Articular chondrocyte of knee joint (primary cell): Measurements from ENCODE around the gene ZNF616. TPM values are rescaled to one million over a fixed set of nuclear protein-coding genes. Genes with fewer than 3 reads are reported as not detected.

ENCODE experiments used
- small RNA-seq: library from RNA; depleted of rRNA; stranded (forward); fragments of <200 nt; gene quantifications from one replicate; pipeline ENCODE3, GENCODE V24; 2012
- total RNA-seq: library from RNA; depleted of rRNA; stranded (reverse); fragments of >200 nt; gene quantifications from 2 replicates; pipeline ENCODE4 v1.2.3, GENCODE V29; 2012

ZNF616 gene
- total RNA-seq = 9.1 and 12.5 TPM in 2 replicates

GRCh38 chr19:52139252-52140031, at the start of gene ZNF616:
Gene ZNF616 (minus strand): TSS chr19:52139938. CDS start chr19:52130512, 9,426 bp downstream.

DNA sequence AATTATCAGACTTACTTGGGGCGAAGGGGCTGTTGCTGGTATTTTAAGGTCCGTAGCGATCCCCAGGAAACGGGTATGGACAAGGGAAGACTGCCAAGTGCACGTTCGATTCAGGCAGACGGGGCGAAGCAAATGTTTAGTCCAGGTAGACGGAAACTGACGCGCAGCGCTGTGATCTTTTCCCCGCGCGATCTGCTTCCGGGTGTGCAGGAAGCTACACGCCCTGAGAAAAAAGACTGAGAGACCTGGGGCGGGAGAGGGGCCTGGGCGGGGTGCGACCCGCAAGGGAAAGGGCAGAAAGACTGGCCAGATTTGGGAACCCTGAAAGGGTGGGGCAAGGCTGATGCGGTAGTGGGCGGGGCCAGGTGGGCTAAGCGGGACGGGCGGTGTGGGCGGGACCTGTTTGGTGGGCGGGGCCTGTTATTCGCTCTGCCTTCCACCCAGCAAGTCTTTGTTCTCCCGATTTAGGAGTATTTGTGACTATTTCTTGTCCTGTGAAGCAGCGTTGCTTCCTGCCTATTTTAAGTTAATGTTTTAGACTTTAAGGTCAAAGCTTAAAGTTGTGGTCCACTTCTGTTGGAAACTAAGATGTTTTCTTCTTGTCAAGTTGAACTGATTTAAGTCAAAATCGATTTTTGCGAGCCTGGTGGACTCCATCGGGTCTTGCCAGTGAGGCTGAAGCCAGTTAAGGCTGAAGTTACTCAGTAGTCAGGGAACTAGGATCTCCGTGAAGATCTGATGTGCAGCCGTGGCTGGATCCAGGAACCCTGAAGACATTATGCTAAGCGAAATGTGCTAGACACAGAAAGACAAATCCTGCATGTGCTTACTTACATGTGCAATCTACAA, 31.8 kb upstream of the ZNF616 start, which contains the start of gene ZNF836:
Gene ZNF836, minus strand, starts transcription at position 301 of the 849 bp plus-strand sequence. CDS start 3,549 bp downstream, outside the sequence.

DNA sequence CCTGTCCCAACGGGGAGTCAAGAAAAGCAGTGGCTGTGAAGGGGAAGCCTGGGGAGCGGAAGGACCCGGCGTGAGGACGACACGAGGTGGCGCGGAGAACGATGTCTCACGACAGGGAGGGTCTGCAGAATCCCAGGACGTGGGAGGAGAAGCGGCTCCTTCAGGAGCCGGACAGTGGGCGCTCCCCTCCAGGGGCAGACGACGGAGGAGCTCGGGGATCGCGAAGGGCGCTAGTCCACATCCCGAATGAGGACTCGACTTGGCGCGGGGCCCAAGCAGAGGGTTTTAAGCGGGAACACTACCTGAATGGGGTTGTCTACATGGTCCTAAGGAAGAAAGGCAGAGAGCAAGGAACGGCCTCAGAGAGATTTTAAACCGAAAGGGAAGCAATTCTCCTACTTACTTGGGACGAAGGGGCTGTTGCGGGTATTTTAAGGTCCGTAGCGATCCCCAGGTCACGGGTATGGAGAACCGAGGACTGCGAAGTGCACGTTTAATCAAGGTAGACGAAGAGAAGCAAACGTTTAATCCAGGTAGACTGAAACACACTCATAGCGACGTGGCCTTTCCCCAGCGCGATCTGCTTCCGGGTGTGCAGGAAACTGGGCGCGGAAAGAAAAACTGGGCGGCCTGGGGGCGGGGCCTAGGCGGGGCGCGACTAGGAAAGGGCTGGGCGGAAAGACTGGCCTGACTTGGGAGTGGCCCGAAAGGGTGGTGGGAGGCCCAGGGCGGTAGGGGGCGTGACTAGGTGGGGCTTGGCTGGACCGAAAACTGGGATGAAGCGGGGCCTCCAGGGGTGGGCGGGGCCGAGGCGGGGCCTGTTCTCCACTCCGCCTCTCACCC, 44.3 kb downstream of the ZNF616 start, which contains the start of gene ZNF841:
Gene ZNF841, minus strand, starts transcription at position 594 of the 843 bp plus-strand sequence. CDS start 10,964 bp downstream, outside the sequence.

Small RNA genes within 50 kb of the gene (small RNA-seq; reads per million reads assigned to genes)
- gene RPL37P23 = not detected

Other genes starting within 250 kb of the ZNF616 start
- 5.5 and 8.0 TPM in 2 replicates for gene ZNF649, start 234.9 kb downstream of the ZNF616 start, total RNA-seq
- 7.3 and 9.0 TPM in 2 replicates for gene ZNF613, start 212.5 kb downstream of the ZNF616 start, total RNA-seq
- gene ZNF350, start 153.1 kb downstream of the ZNF616 start, total RNA-seq = 11.2 and 17.9 TPM in 2 replicates
- 16.0 and 17.8 TPM in 2 replicates for gene ZNF615, start 131.7 kb downstream of the ZNF616 start, total RNA-seq
- gene ZNF614, start 111.6 kb downstream of the ZNF616 start, total RNA-seq = 14.2 and 15.3 TPM in 2 replicates
- 11.0 and 14.8 TPM in 2 replicates for gene ZNF432, start 91.1 kb downstream of the ZNF616 start, total RNA-seq
- gene ZNF841, start 44.2 kb downstream of the ZNF616 start, total RNA-seq = 26.9 and 39.0 TPM in 2 replicates
- gene ZNF836, start 31.7 kb upstream of the ZNF616 start, total RNA-seq = 13.6 and 13.9 TPM in 2 replicates
- 155 TPM in 2 replicates for gene PPP2R1A, start 50.1 kb upstream of the ZNF616 start, total RNA-seq
- 16.1 and 16.7 TPM in 2 replicates for gene ZNF766, start 129.6 kb upstream of the ZNF616 start, total RNA-seq
- 12.4 and 13.8 TPM in 2 replicates for gene ZNF480, start 157.2 kb upstream of the ZNF616 start, total RNA-seq
- 3.7 and 9.1 TPM in 2 replicates for gene ZNF610, start 196.3 kb upstream of the ZNF616 start, total RNA-seq
- gene ZNF880, start 230.0 kb upstream of the ZNF616 start, total RNA-seq = 24.4 and 32.1 TPM in 2 replicates